ENCODE data around the gene PTDSS2.

- TF ChIP-seq, protein P1, sequence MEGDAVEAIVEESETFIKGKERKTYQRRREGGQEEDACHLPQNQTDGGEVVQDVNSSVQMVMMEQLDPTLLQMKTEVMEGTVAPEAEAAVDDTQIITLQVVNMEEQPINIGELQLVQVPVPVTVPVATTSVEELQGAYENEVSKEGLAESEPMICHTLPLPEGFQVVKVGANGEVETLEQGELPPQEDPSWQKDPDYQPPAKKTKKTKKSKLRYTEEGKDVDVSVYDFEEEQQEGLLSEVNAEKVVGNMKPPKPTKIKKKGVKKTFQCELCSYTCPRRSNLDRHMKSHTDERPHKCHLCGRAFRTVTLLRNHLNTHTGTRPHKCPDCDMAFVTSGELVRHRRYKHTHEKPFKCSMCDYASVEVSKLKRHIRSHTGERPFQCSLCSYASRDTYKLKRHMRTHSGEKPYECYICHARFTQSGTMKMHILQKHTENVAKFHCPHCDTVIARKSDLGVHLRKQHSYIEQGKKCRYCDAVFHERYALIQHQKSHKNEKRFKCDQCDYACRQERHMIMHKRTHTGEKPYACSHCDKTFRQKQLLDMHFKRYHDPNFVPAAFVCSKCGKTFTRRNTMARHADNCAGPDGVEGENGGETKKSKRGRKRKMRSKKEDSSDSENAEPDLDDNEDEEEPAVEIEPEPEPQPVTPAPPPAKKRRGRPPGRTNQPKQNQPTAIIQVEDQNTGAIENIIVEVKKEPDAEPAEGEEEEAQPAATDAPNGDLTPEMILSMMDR (IDR thresholded peaks at IDR 0.05) = no peak
- TF ChIP-seq POLR2A (IDR thresholded peaks at IDR 0.05) = no peak
These were observed 9.6 kb downstream of the PTDSS2 start for GRCh38 chr11:459511-460220.

All from right lobe of liver (tissue), 4 donors.